Endothelial cell of hepatic sinusoid (primary cell): ENCODE data around the gene VIM.
"Not testable (repeated sequence)": the region's sequence is repeated elsewhere in the genome, so short reads cannot be mapped to it uniquely, and the experiment has no call there.

Experiments
- in situ Hi-C: cut with HindIII; loops from 2 replicates; pipeline ENCODE4 v1.10.0; 2017; ENCODE audit warnings: low sequenced_read_pairs

VIM gene

DNA sequence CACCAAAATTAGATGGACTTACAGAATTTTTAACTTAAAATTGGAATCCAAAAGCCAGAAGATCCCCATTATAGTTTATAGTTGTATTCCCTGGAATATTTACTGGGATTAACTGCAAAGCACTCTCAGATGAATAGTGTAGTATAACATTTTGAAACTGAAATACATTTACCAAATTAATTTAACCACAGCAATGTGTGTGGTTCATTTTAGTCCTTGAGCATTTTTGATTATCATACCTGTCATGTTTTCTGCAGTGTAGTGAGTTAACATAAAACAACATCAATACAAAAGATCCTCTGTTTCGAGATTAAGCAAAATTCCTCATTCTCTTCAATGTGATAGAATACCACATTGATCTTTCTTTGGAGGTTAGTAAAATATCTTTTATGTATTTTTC is 3.7 kb downstream of the VIM start:
- in situ Hi-C loops = no loop called here

DNA sequence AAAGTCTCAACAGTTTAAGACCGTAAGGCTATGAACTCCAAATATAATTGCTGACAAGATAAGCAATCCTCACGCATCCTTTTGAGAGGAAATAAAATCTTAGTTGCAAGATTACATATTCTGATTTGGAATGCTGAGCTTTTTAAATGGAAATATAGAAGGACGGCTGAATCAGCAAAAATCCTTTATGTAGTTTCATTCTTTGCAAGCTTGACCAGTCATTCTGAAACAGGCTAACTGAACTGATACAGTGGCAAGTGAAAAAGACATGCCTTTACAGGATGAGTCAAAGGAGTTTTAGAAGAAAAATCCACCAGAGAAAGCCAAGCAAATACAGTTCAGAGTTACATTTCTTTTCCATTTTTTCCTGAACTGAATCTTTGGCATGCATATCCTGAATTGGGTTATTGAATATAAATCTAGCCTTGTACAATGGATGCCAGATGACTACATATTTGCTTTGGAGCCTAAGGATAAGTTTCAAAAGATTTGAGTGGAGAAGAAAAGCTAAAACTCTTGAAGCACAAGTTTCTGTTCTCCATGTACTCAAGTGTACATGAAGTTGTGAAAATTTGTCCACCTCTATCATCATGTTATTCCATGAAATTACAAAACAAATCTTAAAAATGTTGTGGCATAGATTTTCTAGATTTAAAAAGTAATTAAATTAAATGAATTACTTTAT is 4.4 kb downstream of the VIM start:
- in situ Hi-C loops = no loop called here

DNA sequence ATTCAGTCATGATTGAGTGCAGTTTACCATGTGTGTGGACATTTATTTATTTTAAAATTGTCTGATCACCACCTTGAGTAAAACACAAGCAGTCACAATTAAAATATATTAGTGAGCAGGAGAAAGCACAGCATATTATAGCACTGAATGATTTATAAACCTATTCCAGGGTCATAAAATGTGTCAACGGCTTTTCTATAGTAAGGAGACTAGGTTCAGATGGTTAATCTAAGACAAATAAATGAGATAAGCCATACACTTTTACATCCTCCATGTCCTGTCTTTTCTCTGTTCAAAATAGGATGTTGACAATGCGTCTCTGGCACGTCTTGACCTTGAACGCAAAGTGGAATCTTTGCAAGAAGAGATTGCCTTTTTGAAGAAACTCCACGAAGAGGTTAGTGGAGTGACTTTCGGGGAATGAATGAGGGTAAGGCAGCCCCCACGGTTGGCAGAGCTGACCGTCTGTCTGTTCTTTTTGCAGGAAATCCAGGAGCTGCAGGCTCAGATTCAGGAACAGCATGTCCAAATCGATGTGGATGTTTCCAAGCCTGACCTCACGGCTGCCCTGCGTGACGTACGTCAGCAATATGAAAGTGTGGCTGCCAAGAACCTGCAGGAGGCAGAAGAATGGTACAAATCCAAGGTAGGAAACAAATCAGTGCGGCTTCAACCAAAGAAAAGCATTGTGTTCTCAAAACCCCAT is 5.4 kb downstream of the VIM start:
- in situ Hi-C loops = no loop called here

DNA sequence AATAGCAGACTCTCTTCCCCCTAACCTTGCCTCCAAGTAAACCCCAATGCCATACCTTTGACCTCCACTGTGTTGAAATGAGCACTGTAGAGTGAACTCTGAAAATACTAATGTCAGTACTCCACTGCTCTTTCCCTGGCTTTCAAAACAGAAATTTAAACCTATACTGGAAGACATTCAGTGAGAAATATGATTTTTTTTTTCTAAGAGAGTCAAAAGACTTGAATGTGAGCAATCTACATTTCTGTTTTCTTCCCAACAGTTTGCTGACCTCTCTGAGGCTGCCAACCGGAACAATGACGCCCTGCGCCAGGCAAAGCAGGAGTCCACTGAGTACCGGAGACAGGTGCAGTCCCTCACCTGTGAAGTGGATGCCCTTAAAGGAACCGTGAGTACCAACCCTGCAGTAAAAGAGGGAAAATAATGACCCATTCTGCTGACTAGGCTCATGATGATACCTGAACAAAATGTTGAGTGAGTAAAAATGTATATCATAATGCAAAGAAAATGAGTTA is 6.4 kb downstream of the VIM start:
- in situ Hi-C loops = no loop called here

DNA sequence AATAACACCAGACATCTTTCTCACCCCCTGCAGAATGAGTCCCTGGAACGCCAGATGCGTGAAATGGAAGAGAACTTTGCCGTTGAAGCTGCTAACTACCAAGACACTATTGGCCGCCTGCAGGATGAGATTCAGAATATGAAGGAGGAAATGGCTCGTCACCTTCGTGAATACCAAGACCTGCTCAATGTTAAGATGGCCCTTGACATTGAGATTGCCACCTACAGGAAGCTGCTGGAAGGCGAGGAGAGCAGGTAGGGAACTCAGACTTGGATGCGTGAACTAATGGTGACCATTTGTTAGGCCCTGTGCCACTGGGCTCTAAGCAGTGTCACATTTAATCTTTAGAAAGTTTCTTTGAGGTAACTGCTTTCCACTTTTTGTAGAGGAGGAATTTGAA is 7.1 kb downstream of the VIM start:
- in situ Hi-C loops = no loop called here

DNA sequence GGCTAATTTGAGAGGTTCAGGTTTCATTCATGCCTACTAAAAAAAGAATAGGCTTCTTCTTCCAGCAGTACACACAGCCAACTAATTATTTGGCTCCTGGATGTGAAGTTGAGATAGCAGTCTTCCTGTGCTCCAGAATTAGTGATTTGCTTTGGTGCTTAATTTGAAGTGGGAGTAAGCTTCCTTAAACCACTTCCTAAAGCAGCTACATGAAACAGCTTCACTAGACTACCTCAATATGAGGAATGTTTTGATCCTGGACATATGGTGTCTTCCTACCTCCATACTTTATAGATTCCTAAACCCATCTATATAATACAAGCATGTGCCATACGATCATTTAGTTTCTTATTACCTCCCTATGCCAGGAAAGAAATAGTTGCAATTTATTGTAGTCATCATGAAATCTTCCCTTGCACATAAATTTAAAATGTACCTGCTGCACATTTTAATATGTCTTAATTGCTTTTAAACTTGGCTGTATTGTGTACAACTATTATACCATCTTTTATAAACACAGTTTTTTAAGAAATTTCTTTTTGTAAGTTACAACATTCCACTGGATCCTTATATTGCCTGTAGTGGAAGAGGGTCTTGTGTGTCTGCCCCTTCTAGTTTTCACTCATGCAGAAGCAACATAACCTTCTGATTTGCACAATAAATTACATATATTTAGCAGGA is 8.6 kb downstream of the VIM start:
- in situ Hi-C loops = no loop called here

DNA sequence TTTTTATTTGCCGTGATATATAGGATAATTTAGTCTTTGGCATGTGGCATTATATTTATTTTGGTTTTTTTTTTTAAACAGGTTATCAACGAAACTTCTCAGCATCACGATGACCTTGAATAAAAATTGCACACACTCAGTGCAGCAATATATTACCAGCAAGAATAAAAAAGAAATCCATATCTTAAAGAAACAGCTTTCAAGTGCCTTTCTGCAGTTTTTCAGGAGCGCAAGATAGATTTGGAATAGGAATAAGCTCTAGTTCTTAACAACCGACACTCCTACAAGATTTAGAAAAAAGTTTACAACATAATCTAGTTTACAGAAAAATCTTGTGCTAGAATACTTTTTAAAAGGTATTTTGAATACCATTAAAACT is 9.1 kb downstream of the VIM start:
- in situ Hi-C loops = no loop called here

DNA sequence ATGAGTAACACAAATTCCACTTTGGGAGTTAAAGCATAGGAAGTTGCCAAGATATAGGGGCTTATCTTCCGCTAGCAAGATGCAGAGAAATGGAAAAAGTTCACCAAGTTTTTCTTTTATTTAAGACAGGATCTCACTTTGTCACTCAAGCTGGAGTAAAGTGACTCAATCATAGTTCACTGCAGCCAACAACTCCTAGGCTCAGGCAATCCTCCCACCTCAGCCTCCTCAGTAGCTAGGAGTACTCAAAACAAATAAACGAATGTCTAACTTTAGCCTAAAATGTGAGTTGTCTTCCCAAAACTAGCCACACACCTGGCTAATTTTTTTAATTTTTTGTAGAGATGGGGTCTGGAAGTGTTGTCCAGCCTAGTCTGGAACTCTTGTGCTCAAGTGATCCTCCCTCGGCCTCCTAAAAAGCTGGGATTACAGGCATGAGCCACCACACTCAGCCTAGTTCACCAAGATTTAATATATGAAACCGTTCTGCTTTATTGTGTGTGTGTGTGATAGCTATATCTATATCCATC is 9.9 kb downstream of the VIM start:
- in situ Hi-C loops = no loop called here

DNA sequence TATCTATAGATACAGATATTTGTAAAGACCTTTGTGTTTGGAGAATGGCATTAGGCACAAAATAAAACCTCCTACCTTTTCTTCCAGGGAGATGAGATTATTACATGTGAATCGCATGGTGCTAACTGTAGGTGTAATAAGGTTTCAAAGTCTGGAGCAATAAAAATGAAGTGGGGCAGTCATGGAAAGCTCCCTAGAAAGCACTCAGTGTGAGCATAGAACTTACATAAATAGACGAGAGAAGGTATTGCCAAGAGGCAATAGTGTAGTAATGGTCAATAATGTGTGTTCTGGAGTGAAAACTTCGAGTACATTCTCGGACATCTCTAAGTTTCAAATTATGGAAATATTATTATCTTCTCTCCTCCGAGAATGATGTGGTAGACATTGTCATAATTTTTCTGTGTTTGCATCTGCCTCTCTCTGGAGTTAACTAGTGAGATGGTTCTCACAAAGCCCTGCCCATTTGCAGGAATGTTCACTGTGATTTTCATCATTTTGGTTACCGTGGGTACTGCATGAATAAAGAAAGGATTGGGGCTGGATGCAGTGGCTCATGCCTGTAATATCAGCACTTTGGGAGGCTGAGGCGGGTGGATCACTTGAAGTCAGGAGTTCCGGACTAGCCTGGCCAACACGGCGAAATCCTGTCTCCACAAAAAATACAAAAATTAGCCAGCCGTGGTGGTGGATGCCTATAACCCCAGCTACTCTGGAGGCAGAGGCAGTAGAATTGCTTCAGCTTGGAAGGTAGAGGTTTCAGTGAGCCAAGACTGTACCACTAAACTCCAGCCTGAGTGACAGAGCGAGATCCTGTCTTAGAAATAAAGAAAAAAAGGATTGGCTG is 10.6 kb downstream of the VIM start:
- in situ Hi-C loops = no loop called here

DNA sequence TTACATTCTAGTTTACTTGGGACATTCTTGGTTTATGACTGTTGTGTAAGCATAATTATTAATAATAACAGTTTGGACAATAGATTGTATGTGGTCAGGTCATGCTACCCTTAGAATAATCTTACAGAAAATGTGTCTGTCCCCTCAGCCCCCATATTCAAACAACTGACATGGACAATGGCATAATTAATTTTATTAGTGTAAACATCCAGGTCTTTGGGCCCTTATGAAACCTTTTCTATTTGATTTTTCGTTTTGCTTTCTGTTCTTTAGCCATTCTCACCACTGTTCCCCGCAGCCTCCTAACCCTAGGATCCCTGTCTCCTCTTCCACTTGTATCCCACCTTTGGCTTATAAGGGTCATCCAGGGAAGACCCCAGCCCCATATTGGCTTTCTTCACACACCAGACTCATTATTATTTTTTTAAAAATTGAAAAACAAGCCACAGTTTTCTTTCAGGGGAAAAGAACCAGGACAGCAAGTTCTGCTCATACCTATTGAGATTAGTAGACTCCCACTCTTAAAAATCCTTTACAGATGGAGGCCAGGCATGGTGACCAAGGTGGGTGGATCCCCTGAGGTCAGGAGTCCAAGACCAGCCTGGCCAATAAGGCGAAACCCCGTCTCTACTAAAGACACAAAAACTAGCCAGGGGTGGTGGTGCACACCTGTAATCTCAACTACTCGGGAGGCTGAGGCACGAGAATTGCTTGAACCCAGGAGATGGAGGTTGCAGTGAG is 11.5 kb downstream of the VIM start:
- in situ Hi-C loops = no loop called here

DNA sequence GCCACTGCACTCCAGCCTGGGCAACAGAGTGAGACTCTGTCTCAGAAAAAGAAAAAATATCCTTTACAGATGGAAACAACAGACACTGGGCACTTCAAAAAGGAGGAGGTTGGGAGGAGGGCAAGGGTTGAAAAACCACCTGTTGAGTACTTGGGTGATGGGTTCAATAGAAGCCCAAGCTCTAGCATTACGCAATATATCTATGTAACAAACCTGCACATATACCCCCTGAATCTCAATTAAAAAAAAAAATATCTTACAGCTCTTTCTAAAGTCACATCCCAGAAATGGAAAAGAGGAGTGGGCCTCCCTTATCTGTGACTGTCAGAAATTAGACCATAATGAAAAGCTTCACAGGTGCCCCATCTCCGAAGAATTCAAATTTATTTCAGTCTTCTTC is 12.1 kb downstream of the VIM start:
- in situ Hi-C loops = no loop called here

DNA sequence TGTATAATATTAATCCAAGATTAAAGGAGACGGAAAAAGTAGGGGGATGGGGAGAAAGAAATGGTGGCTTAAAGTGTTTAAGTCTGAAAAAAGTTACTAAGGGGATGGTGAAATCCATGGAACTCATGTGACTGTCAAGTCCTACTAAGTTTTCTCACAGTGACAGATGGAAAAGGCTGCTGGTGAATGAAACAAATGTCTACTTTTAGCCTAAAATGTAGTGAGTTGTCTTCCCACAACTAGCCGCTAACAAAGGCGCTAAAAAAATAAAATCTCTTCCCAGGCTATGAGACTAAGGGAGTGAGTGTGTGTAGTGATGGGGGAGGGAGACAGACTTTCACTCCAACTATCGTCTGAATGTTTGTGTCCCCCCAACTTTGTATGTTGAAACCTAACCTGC is 12.6 kb downstream of the VIM start:
- in situ Hi-C loops = no loop called here

DNA sequence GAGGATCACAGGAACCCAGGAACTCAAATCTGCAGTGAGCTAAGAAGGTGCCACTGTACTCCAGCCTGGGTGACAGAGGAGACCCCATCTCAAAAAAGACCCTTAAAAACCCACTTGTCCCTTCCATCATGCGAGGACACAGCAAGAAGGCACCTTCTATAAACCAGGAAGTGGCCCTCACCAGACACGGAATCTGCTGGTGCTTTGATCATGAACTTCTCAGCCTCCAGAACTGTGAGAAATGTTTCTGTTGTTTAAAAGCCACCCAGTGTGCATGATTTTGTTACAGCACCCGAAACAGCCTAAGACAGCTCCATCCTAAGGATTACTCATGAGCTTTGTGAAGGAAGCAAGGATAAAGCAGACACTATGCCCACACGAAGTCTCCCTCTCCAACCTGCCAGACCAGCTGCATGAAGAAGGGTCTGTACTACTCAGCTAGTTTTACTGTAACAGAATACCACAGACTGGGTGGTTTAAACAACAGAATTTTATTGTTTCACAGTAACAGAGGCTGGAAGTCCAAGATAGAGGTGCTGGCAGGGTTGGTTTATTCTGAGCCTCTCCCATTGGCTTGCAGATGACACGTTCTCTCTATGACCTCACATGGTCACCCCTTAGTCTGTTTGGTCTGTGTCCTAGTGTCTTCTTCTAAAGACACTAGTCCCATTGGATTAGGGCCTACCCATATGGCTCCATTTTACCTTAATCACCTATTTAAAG is 13.7 kb downstream of the VIM start:
- in situ Hi-C loops = no loop called here

DNA sequence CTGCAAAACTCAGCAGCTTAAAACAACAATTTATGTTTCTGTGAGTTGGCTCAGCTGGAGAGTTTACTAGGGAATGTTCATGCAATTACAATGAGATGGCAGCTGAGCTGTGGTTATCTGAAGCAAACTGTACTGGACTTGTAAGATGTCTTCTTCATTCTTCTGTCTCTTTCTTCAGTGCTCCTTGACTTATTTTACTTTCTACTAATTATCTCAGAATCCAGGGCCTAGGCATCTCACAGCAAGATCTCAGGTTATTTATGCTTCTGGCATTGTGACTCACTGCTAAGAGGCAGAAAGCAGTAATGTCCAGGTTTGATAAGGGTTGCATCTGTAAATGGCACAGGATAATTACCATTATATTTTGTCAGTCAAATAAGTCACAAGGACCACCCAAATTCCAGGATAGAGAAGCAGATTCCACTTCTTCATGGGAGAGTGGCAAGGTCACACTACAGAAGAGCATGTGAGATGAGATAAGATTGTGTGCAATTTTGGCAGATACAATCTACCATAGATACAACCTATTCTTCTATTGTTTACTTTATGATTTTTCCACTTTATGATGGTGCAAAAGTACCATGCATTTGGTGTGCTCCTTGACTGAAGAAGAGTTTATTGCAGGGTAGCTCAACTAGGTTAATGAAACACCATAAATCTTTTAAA is 16.8 kb downstream of the VIM start:
- in situ Hi-C loops = no loop called here

DNA sequence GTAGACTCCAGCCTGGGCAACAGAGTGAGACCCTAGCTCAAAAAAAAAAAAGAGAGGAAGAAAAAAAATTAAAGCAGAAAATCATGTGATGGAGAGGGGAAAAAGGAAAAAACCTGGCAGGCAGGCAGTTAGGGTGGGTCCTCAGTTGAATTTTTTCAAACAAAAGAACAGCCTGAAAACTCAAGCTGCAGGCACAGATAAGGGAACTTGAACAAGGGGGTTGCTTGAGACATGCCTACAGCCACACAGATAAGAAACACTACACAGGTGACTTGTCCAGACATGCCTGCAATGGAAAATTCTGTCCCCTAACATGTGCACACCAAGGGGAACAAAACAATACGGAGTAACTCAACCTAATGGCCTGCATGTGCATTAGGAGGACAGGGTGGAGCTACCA is 19.2 kb downstream of the VIM start:
- in situ Hi-C loops = no loop called here

DNA sequence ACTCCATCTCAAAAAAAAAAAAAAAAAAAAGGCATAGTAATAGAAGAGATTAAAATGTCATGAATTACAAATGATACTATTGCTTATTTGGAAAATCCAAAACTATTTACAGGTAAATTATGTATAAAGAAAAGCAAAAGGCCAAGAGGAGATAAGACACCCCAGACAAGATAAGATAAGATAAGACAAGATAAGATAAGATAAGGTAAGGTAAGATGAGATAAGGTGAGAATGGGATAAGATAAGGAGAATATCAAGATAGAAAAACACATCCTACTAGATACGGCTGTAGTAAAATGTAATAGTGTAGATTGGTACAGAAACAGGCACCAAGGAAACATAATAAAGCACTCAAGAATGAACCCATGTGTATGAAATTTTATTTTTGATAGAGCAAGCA is 20.9 kb downstream of the VIM start:
- in situ Hi-C loops = no loop called here

DNA sequence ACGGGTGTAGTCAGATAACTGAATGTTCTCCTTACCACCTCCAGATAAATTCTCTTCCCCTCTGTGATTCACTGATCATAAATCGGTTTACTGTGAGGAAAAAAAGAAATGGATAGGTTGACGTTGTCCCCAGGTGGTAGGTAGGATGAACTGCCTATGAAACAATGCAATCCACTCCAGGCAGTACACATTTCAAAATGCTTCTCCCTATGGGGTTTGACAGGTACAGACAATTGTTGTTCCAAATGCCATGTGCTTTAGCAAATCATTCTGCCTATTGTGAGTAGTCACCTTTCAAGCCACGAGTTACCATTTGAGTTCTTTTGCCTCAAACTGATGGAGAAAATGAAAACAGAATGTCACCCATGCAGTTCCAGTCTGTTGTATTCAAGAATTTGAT is 21.8 kb downstream of the VIM start:
- in situ Hi-C loops = no loop called here

DNA sequence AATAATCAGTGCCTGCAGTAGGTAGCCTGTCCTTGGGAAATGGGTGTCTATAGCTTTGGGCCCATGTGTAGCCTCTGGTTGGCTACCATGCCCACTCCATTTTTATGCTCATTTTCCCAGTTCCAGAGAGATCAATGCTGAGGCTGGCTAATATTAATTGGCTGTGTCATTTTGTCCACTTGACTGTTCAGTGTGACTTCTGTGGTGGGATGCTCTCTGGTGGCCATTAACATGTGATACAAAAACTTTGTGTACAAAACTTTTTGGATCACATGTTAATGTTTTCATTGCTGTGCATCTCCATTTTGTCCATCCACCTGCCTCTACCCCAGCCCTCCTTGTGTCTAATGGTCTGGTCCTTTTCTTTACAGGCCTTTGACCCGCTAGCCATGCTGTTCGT is 22.7 kb downstream of the VIM start:
- in situ Hi-C loops = no loop called here

DNA sequence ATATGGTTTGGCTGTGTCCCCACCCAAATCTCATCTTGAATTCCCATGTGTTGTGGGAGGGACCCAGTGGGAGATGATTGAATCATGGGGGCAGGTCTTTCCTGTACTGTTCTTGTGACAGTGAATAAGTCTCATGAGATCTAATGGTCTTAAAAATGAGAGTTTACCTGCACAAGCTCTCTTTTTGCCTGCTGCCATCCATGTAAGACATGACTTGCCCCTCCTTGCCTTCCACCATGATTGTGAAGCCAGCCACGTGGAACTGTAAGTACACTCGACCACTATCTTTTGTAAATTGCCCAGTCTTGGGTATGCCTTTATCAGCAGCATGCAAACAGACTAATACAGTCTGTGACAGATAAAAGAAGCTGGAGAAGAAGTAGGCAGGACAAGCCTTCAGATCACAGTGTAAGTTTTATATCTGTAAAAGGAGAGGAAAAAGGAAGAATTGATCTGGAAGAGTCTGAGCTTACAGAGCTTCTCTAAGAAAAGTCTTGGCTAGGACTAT is 26.6 kb downstream of the VIM start:
- in situ Hi-C loops = not testable (repeated sequence)
